GM21528 (cell line): ENCODE results near the gene MMP13.
"Not testable (repeated sequence)": the region's sequence is repeated elsewhere in the genome, so short reads cannot be mapped to it uniquely, and the experiment has no call there.

Experiments used
- ATAC-seq: cut with Tn5 transposase; IDR thresholded peaks from one replicate; pipeline ENCODE4 v1.9.1; 2021; ENCODE audit warnings: mild to moderate bottlenecking, moderate library complexity; ENCODE audit not compliant: unreplicated experiment, low FRiP score

Gene MMP13

GRCh38 chr11:102955624-102956023 lies at the start of gene MMP13:
Gene MMP13, minus strand, starts transcription at chr11:102955732. Its CDS starts 27 bp downstream, at chr11:102955705.
- no peak for ATAC-seq

- ATAC-seq: not testable (repeated sequence)
Measured at GRCh38 chr11:103004234-103004633, 48.7 kb upstream of the MMP13 start.

GRCh38 chr11:102994105-102994504 lies 38.6 kb upstream of the MMP13 start:
- no peak for ATAC-seq

DNA sequence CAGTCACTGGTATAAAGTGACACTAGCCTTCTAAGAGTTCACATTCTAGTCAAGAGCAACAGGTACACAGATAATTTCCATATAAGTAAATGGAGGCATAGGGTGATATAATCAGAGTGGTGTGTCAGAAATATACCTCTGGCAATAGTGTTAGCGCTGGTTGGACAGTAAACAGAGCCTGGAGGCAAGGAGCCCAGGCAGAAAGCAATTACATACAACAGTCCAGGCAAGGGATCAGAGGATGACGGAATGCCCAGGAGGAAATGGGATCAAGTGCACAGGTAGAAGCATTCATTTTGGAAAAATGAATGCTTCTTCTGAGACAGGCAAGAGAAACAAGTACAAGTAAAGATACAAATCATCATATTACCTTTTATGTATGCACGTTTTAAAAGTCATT lies 36.2 kb upstream of the MMP13 start:
- ATAC-seq: no peak

DNA sequence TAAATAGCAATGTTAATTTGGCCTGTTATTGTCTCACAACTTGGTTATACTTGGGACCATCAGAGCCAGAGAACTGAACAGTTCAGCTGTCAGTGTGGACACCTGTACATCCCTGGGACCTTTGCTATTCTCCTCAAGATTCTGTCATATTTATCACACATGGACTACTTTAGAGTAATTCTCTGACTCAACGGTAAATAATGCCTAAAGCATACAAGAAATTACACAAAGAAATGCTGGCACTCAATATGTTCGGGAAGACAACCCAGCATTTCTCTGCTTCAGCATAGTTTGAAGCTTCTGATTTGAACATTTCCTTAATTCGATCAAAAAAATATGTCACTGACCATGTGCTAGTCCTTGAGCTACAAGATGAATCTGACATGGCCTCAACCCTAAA lies 34.6 kb upstream of the MMP13 start:
- no peak for ATAC-seq

DNA sequence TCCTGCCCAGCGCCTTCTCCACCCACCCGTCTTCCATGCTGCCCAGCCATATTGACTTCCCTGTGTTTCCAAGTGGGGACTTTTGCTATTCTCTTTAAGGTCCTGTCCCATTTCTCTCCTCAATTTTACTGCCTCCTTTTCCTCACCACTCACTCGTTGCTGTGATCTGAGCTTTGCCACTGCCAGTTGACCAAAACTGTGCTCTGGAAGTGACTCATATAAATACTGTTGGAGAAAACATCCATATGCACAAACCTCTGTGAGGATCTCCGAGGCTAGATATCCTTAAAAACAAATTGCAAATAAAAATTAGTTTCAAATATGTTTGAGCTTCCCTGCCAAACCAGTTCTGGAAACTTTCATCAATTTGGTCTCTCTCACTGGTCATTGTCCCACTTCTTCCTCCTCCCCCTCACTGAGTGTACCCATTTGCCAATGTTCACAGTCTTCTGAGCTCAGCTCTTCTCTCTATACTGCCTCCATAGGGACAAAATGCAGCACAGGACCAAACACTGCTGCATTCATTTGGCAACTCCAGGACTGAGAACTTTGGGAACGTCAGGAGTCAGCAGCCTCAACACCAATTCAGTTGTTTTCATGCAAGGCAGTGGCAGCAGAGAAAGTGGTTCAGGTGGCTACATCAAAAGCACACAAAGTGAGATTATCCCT lies 34.0 kb upstream of the MMP13 start:
- no peak for ATAC-seq

GRCh38 chr11:102986815-102987214 lies 31.3 kb upstream of the MMP13 start:
- ATAC-seq: no peak

GRCh38 chr11:102985850-102986249 lies 30.3 kb upstream of the MMP13 start:
- no peak for ATAC-seq

DNA sequence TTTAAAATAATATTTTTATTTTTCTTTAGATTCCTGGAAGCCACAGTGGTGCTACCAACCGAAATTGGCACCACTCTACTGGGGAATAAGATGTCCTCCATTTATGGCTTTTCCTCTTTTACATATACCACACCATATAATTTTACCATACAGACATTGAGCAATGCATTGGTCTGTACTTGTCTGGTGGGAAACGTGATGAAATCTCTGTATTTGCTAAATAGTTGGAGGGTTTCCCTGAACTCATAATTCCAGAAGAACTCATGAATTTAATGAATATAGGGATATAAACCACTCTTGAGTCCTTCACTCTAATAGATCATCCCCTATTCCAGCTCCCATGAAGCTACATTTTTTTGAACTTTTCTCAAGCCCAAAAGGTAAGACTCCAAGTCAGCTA lies 28.0 kb upstream of the MMP13 start:
- ATAC-seq: no peak

DNA sequence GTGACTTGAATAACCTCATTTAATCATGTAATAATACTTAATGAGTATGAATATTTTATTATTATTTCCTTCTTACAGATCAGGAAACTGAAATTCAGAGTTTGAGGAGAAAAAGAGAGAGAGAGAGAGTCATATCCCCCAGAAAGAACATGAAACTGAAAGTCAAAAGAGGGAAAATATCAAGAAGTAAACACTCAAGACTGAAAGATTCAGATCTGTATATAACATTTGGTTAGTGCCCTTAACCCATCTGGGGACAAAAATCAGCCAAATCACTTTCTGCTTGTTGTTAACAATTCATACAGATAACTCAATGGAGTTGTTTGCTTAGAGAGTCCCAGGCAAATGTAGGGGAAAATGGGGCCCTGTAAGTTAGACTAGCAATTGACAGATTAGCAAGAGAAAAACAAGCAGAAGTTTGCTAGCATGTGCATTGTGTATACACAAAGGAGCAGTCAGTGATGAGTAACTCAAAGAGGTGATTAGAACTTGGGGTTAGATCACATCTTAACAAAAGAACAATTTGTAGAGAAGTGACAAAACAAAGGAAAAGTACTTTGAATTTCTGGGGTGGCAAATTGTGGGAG lies 25.9 kb upstream of the MMP13 start:
- ATAC-seq: peak; percentile 75

GRCh38 chr11:102974552-102975280 lies 19.2 kb upstream of the MMP13 start:
- ATAC-seq: no peak

DNA sequence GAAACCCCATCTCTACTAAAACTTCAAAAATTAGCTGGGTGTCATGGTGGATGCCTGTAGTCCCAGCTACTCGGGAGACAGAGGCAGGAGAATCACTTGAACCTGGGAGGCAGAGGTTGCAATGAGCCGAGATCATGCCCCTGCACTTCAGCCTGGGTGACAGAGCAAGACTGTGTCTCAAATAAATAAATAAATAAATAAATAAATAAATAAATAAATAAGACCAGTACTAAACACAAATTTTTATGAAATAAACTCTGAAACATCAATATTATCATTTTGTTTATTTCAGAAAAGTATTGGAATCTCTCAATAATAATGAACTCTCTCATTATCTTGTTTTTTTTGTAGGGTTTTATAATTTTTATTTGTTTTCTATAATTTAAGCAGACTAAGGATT lies 18.2 kb upstream of the MMP13 start:
- ATAC-seq: not testable (repeated sequence)

- no peak for ATAC-seq
Measured at GRCh38 chr11:102972853-102973252, 17.3 kb upstream of the MMP13 start.

DNA sequence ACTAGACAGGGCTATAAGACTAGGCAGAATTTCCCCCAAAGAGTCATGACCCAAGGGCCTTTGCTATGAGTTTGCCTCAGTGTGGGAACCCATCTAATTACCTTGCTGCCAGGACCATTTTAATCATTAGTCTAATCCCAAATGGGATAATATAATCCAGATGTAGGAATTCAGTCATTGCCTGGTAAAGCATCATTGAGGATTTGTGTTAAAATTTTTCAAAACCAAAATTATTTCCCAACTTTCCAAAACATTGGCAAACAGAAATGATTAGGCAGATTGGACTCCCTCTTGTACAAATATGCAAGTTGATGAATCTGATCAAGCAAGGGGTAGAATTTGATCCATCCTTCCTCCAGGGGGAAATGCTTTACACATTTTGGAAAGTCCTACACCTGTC lies 16.2 kb upstream of the MMP13 start:
- ATAC-seq: no peak

DNA sequence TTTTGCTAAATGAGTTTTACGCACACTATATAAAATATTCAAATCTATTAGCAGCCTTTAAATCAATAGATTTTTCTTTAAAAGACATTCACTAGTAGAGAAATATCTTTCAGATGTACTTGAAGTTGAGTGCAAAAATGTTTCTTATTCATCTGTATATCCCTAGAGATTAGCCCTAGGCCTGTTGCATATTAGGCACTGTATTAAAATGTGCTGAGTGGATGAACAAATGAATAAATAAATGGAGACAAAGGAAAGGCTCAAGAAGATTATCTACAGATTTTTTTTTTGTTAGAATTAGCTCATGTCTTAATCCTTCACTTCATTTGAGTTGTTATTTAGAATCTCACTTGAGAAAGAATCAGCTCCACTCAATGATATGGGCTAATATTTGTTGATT lies 12.0 kb upstream of the MMP13 start:
- ATAC-seq: no peak

DNA sequence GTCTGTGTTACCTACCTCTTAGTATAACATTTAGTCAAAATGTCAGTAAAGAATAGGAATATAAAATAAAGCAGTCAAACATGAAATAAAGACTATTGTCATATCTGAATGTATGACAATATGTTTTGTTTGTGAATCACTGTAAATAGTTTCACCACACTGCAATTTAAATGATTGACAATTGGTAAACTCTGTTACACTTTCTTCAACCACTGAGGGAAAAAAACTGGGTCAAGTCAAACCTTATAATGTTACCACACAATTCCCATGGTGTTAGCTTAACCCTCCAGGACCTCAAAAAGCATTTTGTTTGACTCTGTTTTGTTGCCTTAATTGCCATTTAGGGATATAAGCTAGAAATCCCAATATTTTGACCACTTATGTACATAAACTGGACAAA lies 10.5 kb upstream of the MMP13 start:
- ATAC-seq: no peak

- ATAC-seq: no peak
Measured at GRCh38 chr11:102964867-102965266, 9.3 kb upstream of the MMP13 start.

- ATAC-seq: no peak
Measured at GRCh38 chr11:102957953-102958352, 2.4 kb upstream of the MMP13 start.

DNA sequence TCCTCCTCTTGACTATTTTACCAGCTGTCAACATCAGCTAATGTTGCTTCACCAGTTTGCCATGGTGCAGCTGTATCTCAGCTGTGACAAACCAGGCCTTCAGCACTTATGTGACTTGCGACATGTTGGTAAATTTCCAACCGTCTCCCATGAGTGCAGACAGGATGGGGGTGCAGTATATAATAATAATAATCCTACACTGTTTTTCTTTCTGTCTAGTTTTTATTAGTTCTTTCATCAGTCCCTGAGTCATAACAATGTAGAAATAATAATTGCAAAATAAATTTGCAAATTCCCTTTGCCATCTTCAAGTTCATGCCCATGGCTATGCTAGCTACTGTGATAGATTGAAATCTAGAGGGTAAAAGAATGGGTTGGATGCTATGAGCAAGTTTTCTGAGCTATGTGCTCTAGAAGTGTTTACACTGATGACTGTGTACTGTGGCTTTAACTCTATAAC lies 4.9 kb downstream of the MMP13 start:
- no peak for ATAC-seq

- ATAC-seq: no peak
Measured at GRCh38 chr11:102946237-102946636, 9.3 kb downstream of the MMP13 start.

DNA sequence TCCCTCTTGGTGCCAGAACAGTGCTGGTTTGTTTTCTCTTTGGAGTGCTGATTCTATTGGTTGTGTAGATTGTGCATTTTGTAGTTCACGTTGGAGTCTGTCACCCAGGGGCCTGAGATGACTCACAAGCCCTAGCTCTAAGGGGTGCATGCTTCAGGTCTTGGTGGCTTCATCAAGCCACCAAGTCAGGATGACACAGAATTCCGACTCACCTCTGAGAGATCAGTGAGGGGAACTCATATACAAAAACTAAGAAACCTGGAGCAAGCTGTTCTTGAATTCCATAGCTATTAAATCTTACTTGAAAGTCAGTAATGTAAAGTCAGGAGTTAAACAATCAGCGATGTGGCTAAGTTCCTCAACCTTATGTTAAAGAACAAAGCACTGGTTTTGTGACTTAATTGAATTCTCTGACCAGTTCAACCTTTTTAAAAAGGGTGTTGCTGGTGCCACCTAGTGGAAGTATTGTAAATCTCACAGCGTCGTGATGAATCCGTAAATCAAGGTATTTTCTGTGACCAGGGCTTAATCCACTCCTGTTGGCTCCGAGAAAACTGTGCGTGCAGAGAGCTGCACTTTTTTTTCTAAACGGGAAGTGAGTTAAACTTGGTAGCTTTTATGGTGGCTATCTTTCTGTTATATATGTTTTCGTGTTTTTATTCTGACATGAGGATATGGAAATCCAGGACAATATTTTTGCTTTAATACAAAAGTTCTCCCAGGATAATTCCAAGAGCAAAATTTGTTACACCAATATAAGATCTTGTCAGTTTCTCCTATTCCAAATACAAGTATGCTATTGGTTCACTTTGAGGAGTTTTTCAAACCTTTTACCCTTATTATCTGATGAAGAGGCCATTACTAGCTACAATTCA lies 14.6 kb downstream of the MMP13 start:
- peak; percentile 83 for ATAC-seq
